HG02798 (cell line): Measurements from ENCODE around the gene DENND5A.

Experiments
- ATAC-seq: cut with Tn5 transposase; IDR thresholded peaks from one replicate; pipeline ENCODE4 v1.9.1; 2021; ENCODE audit warnings: mild to moderate bottlenecking; ENCODE audit not compliant: unreplicated experiment, poor library complexity

Gene DENND5A

DNA sequence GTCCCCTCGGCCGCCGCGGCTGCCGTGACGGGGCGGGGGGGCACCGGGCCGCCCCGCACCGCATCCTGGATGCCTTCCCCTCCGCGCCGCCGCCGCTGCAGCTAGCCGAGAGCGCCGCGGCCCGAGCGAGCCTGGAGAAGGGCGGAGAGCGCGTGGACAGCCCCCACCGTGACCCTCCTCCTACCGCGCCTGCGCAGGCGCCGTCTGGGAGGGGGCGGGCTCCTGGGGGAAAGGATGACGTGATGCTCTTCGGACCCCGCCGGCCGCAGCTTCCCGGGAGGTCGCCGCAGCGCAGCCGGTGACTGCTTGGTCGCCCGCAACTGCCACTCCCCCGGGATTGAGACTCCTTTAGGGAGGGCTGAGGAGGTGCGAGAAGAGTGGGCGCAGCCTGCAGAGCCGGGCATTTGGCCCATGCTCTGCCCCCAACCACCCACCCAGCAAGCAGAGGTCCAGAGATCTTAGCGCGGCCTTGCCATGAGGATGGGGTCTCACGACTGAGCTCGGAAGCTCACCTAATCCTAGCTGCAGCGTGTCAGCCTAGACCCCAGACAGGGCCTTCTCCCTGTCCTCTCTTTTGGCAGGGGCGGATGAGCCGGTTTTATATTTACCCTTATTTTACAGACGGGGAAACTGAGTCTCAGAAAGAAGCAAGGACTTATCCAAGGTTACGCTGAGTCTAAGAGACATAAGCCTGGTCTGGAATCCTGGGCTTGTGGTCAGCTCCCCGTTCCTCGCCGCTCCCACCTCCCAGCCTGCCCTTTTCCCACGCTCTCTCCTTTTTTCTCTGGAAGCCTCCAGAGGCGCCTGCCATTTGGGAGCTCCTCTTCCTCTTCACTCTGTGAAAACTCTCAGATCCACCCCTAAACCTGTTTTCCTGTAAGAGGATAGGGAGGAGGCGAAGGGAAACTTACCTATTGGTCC, at the start of gene DENND5A:
Gene DENND5A, minus strand, starts transcription at position 140 of the 921 bp plus-strand sequence. CDS start 281 bp downstream, outside the sequence.
- ATAC-seq = peak; percentile 54

DNA sequence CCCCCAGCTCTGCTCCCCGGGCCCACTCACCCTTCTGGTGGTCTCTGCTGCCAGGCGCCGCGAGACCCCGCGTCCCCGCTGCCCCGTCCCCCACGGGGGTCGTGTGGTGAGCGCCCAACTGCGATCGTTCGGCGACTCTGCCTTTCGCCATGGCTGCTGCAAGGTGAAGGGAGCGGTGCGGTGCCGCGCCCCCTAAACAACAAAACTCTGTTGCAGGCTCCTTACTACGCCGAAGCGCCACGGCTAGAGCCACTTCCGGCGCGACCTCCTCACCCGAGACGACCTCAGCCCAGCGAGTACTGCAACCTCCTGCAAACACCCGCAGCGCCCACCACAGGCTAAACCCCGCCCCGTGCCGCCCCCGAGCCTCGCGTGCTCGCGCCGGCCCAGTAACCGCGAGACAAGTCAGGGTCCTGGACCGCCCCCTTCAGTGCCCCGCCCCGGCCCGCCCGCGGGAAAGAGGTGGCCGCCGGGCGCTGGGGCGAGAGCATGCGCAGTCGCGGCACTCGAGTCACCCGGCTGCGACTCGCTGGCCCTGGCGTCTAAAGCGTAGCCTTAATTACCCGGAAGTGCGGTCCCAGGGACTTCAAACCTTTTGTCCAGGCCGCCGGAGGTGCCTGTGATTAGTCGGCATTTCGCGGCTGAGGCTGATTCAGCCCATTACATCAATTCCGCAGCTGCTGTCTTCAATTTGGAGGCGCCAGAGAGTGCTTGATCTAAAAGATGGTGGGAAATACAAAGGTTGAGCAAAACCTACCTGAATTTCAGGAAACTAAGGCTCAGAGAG, 49.3 kb upstream of the DENND5A start, which contains the start of gene TMEM41B:
Gene TMEM41B, minus strand, starts transcription at position 303 of the 787 bp plus-strand sequence. Its CDS starts 152 bp downstream, at position 151.
- peak; percentile 96 for ATAC-seq

- ATAC-seq = peak; percentile 12
These were observed 48.6 kb upstream of the DENND5A start for GRCh38 chr11:9313648-9314290.

DNA sequence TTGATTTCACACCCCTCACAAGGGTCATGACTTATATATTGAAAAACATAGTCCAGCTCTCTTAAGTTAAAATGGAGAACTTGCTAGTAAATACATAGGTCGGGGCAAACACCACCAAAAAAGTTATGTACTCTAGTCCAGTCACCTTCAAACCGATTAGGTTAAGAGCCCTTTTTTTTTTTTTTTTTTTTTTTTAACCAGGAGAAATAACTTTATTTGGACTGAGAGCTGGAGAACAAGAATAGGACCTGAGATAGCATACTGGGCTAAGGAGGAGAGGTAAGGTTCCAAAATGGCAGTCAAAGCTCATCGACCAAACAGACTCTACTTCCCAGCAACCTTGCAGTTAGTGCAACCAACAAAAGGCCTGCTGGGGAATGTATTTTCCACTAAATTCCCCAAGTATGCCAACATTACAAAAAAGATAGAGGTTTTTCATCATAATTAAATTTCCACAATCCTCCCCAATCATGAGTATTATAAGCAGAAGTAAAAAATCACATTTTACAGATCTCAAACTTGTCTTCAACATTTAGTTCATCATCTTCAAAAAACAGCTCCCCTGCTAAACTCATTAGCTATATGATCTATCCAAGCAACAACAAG, 45.4 kb upstream of the DENND5A start:
- ATAC-seq = no peak

DNA sequence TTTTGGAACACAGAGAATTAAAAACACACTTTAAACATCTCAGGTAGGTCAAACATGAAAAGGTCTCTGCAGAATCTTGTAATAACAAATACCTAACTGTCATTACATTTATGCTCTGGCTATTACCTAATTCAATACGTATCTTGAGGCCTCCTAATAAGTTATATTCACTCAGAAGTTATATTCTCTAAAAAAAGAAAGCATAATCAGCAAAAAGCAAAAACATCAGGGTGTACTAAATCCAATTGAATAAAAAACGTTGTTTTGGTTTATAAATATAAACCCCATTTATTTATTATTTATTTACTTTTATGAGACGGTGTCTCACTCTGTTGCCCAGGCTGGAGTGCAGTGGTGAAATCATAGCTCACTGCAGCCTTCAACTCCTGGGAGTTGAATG, 39.0 kb upstream of the DENND5A start:
- no peak for ATAC-seq

GRCh38 chr11:9302448-9302847, 37.3 kb upstream of the DENND5A start:
- no peak for ATAC-seq

GRCh38 chr11:9301720-9302119, 36.6 kb upstream of the DENND5A start:
- no peak for ATAC-seq

DNA sequence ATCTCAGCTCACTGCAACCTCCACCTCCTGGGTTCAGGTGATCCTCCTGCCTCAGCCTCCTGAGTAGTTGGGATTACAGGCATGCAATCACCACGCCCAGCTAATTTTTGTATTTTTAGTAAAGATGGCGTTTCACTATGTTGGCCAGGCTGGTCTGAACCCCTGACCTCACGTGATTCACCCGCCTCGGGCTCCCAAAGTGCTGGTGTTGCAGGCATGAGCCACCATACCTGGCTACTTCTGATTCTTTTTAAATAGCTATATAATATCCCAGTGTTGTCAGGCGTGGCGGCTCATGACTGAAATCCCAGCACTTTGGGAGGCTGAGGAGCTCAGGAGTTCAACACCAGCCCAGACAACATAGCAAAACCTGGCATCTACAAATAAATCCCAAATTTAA, 28.5 kb upstream of the DENND5A start:
- no peak for ATAC-seq

GRCh38 chr11:9285850-9286587, 20.9 kb upstream of the DENND5A start:
- no peak for ATAC-seq

DNA sequence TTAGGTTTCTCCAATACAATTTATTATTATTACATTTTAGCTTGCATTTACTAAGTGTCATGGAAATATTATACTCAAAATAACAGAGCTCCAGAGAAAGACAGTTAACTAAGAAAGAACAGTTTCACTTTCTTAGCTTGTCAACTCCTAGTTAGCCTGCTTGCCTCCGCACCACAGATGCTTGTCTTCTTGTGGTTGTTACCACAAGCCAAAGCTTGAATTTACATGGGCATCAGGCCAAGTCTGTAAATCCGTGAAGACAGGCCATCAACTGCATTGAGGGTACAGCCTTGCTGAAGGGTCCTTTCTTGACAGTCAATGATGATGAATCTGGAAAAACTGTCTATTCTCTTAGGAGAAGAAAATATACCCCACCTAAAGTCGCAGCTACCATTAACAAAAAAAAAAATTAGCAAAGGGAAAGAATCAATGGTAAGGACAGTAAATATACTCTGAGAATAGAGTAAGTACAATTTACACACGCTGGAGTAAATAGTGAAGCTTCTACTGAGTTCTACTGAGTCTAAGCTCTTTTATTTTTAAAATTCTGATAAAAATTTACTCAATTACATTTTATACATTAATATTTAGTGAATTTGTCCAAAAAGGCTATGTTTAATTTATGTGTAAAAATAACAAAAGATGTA, 15.6 kb upstream of the DENND5A start:
- ATAC-seq = peak; percentile 95

DNA sequence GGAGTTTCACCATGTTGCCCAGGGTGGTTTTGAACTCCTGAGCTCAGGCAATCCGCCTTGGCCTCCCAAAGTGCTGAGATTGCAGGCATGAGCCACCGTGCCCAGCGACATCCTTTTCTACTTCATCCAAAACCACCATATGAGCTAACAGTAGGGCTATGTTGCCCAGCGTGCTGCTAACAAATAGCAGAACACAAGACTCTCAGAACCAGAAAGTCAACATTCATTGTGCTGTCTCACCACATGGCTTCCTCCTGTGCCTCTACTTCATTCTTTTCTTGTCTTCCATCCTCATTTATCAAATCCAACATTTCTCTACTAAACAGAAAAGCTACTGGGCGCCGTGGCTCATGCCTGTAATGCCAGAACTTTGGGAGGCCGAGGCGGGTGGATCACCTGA, 12.0 kb upstream of the DENND5A start:
- ATAC-seq = no peak

DNA sequence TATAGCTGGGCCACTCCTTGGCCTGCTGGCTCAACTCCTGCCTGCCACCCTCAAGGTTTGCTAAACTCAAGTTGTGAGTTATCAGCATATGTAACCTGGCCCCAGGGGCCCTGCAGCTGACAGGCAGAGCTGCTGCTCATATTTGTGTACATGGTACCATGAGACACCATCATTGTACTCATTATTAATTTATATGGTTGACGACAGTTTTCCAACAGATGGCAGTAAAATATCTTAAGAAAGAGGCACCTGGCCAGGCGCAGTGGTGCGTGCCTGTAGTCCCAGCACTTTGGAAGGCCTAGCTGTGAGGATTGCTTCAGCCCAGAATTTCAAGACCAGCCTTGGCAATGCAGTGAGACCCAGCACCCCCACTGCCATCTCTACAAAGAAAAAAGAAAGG, 11.4 kb upstream of the DENND5A start:
- ATAC-seq = no peak

DNA sequence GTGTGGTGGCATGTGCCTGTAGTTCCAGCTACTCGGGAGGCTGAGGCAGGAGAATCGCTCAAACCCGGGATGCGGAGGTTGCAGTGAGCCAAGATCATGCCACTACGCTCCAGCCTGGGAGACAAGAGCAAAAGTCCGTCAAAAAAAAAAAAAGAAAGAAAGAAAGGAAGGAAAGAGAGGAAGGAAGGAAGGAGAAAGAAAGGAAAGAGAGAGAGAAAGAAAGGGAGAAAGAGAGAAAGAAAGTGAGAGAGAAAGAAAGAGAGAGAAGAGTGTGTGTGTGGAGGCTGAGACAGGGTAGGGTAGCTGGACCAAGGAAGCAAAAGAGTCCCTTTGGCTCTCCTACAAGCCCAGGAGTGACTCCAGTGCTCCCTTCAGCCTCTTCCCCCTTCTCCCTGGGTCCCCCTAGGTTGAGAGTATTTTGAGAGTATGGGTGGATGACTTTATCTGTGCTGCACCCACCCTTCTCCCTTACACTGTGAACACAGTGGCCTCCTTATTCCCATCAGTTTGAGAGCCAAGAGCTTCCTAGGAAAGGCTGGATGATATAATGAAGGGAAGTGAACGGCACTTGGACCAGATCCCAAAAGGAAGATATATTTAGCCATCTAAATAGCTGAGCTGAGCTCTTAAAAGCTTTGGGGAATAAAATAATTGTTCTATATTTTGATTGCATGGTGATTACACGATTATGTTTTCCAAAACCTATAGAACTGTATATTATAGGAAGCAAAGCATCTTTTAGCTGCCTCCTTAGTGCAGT, 9.5 kb upstream of the DENND5A start:
- no peak for ATAC-seq

- ATAC-seq = no peak
These were observed 8.5 kb upstream of the DENND5A start for GRCh38 chr11:9273376-9274336.

GRCh38 chr11:9269492-9270013, 4.4 kb upstream of the DENND5A start:
- ATAC-seq = no peak

DNA sequence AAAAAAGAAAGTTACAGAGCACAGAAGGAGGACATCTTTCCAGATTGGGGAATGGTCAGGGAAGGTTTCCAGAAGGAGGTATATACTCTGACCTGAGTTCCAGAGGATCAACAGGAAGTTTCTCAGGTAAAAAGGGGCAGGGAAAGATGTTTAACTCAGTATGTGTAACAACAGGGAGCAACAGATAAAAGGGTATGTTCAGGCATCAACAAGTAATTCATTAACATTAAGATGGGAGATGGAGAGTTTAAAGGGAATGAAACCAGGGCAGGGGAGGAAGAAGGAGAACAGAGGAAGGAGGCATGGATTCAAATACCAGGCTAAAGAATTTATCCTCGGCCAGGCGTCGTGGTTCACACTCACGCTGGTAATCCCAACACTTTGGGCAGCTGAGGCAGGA, 2.5 kb upstream of the DENND5A start:
- ATAC-seq = no peak

- ATAC-seq = no peak
These were observed 1.8 kb upstream of the DENND5A start for GRCh38 chr11:9266926-9267325.
